SU-DHL-6 (cell line): ENCODE measurements around the gene SIM2.

Experiments
- H2AFZ ChIP-seq: fragments of 200-600 bp; sonication (generic); 2 replicates; pipeline ENCODE4 v1.6.1; 2014; ENCODE audit warnings: low read depth, mild to moderate bottlenecking, moderate library complexity, mixed read lengths, antibody characterized with exemption, low read length; ENCODE audit not compliant: severe bottlenecking
- H3F3A ChIP-seq: fragments of 200-600 bp; shearing (Covaris generic); 2 replicates; pipeline ENCODE4 v1.6.0; 2016; ENCODE audit warnings: antibody characterized with exemption, mild to moderate bottlenecking; ENCODE audit not compliant: insufficient read depth
- H3K27ac ChIP-seq: fragments of 200-600 bp; sonication (generic); 2 replicates; pipeline ENCODE4 v1.5.1; 2016; ENCODE audit warnings: low read depth, mild to moderate bottlenecking, low read length, moderate library complexity, mixed read lengths
- H3K27me3 ChIP-seq: fragments of 200-600 bp; sonication (generic), shearing (Covaris generic); 2 replicates; pipeline ENCODE4 v1.6.0; 2014; ENCODE audit warnings: mild to moderate bottlenecking, low read length
- H3K36me3 ChIP-seq: fragments of 200-600 bp; sonication (generic); 2 replicates; pipeline ENCODE4 v1.6.1; 2014; ENCODE audit warnings: mild to moderate bottlenecking, low read length, mixed read lengths
- H3K4me2 ChIP-seq: fragments of 300-600, 200-600 bp; shearing (Covaris generic), sonication (generic); 2 replicates; pipeline ENCODE4 v1.6.0; 2014; ENCODE audit warnings: low read length, low read depth, mild to moderate bottlenecking; ENCODE audit not compliant: poor library complexity, severe bottlenecking
- H3K4me3 ChIP-seq: fragments of 200-600 bp; sonication (generic); 2 replicates; pipeline ENCODE4 v1.5.1; 2014; ENCODE audit warnings: antibody characterized with exemption, low read length, mild to moderate bottlenecking, mixed read lengths; ENCODE audit not compliant: insufficient read depth, poor library complexity, severe bottlenecking
- H3K79me2 ChIP-seq: fragments of 200-600 bp; sonication (generic); 2 replicates; pipeline ENCODE4 v1.6.1; 2014; ENCODE audit warnings: mild to moderate bottlenecking, low read length, moderate library complexity; ENCODE audit not compliant: insufficient read depth
- H3K9ac ChIP-seq: fragments of 200-600 bp; sonication (generic); 2 replicates; pipeline ENCODE4 v1.7.0; 2014; ENCODE audit warnings: mild to moderate bottlenecking, low read length
- H3K9me2 ChIP-seq: fragments of 200-600 bp; sonication (generic); replicated peaks from 2 replicates; pipeline ENCODE4 v1.6.1; 2014; ENCODE audit warnings: low read length; ENCODE audit not compliant: insufficient read depth
- H3K9me3 ChIP-seq: fragments of 200-600 bp; sonication (generic); 2 replicates; pipeline ENCODE4 v1.6.1; 2014; ENCODE audit warnings: low read length, mixed read lengths; ENCODE audit not compliant: insufficient read depth
- H4K20me1 ChIP-seq: fragments of 200-600 bp; sonication (generic); 2 replicates; pipeline ENCODE4 v1.6.1; 2014; ENCODE audit warnings: low read depth, mild to moderate bottlenecking, antibody characterized with exemption, low read length, moderate library complexity, mixed read lengths
- CTCF ChIP-seq: fragments of 200-600 bp; sonication (generic); IDR thresholded peaks from one replicate; pipeline ENCODE4 v1.5.1; 2017; ENCODE audit warnings: antibody characterized with exemption, mild to moderate bottlenecking, low read length, moderate library complexity; ENCODE audit not compliant: insufficient read depth, poor library complexity, severe bottlenecking
- EZH2phosphoT487 ChIP-seq: fragments of 200-600 bp; sonication (generic), shearing (Covaris generic); conservative IDR thresholded peaks from 2 replicates; pipeline ENCODE4 v1.6.1; 2018; ENCODE audit warnings: mild to moderate bottlenecking, antibody characterized with exemption, low read length, moderate library complexity, mixed read lengths

The SIM2 gene

GRCh38 chr21:36716836-36717235, 17.9 kb downstream of the SIM2 start:
- no peak overlapping the region for H3K9ac ChIP-seq
- no peaks in the 10 kb centered on the region for H3K27me3 ChIP-seq
- no peak overlapping the region for H3K4me2 ChIP-seq
- H3F3A ChIP-seq = no peaks in the 10 kb centered on the region
- no peak overlapping the region for H3K4me3 ChIP-seq
- no peak overlapping the region for H3K27ac ChIP-seq
- no peak overlapping the region for H2AFZ ChIP-seq
- no peaks in the 10 kb centered on the region for H3K36me3 ChIP-seq
- TF ChIP-seq CTCF = no peak
- TF ChIP-seq EZH2phosphoT487 = no peak
- H4K20me1 ChIP-seq = no peaks in the 10 kb centered on the region
- no peaks in the 10 kb centered on the region for H3K9me2 ChIP-seq
- no peaks in the 10 kb centered on the region for H3K79me2 ChIP-seq
- no peaks in the 10 kb centered on the region for H3K9me3 ChIP-seq

GRCh38 chr21:36717976-36718375, 19.1 kb downstream of the SIM2 start:
- H3K9ac ChIP-seq = no peak overlapping the region
- no peaks in the 10 kb centered on the region for H3K9me3 ChIP-seq
- TF ChIP-seq EZH2phosphoT487 = no peak
- TF ChIP-seq CTCF = no peak
- H2AFZ ChIP-seq = no peak overlapping the region
- H3K36me3 ChIP-seq = no peaks in the 10 kb centered on the region
- H3K4me3 ChIP-seq = no peak overlapping the region
- no peaks in the 10 kb centered on the region for H3F3A ChIP-seq
- H3K79me2 ChIP-seq = no peaks in the 10 kb centered on the region
- H3K27ac ChIP-seq = no peak overlapping the region
- H4K20me1 ChIP-seq = no peaks in the 10 kb centered on the region
- H3K9me2 ChIP-seq = no peaks in the 10 kb centered on the region
- no peak overlapping the region for H3K4me2 ChIP-seq
- no peaks in the 10 kb centered on the region for H3K27me3 ChIP-seq

- H4K20me1 ChIP-seq = no peaks in the 10 kb centered on the region
- H3K4me3 ChIP-seq = no peak overlapping the region
- no peak overlapping the region for H3K27ac ChIP-seq
- H3K36me3 ChIP-seq = no peaks in the 10 kb centered on the region
- H3K4me2 ChIP-seq = no peak overlapping the region
- no peaks in the 10 kb centered on the region for H3F3A ChIP-seq
- TF ChIP-seq EZH2phosphoT487 (no peak), CTCF (no peak)
- no peak overlapping the region for H3K9ac ChIP-seq
- no peaks in the 10 kb centered on the region for H3K9me2 ChIP-seq
- H3K79me2 ChIP-seq = no peaks in the 10 kb centered on the region
- no peaks in the 10 kb centered on the region for H3K9me3 ChIP-seq
- H2AFZ ChIP-seq = no peak overlapping the region
- H3K27me3 ChIP-seq = no peaks in the 10 kb centered on the region
Measured at GRCh38 chr21:36718951-36719501, 20.1 kb downstream of the SIM2 start.
